HG03280 (cell line): ENCODE measurements around the gene TEAD1.
"Not testable (repeated sequence)": the region's sequence is repeated elsewhere in the genome, so short reads cannot be mapped to it uniquely, and the experiment has no call there.

Experiments
- ATAC-seq: cut with Tn5 transposase; IDR thresholded peaks from one replicate; pipeline ENCODE4 v1.9.1; 2021; ENCODE audit warnings: mild to moderate bottlenecking, moderate library complexity; ENCODE audit not compliant: unreplicated experiment

Gene TEAD1

GRCh38 chr11:12733091-12733490 is 58.9 kb downstream of the TEAD1 start:
- no peak for ATAC-seq

GRCh38 chr11:12734625-12735024 is 60.4 kb downstream of the TEAD1 start:
- no peak for ATAC-seq

- no peak for ATAC-seq
Observed at GRCh38 chr11:12735262-12735661, 61.0 kb downstream of the TEAD1 start.

- ATAC-seq = no peak
Observed at GRCh38 chr11:12737024-12737423, 62.8 kb downstream of the TEAD1 start.

GRCh38 chr11:12741671-12742216 is 67.5 kb downstream of the TEAD1 start:
- no peak for ATAC-seq

- ATAC-seq = no peak
Observed at GRCh38 chr11:12743834-12744449, 69.7 kb downstream of the TEAD1 start.

- ATAC-seq = no peak
Observed at GRCh38 chr11:12744826-12745502, 70.7 kb downstream of the TEAD1 start.

GRCh38 chr11:12745787-12746186 is 71.6 kb downstream of the TEAD1 start:
- ATAC-seq = no peak

GRCh38 chr11:12746593-12747097 is 72.4 kb downstream of the TEAD1 start:
- ATAC-seq = no peak

- no peak for ATAC-seq
Observed at GRCh38 chr11:12748561-12748960, 74.3 kb downstream of the TEAD1 start.

GRCh38 chr11:12749442-12749841 is 75.2 kb downstream of the TEAD1 start:
- ATAC-seq = no peak

GRCh38 chr11:12750181-12750580 is 76.0 kb downstream of the TEAD1 start:
- no peak for ATAC-seq

GRCh38 chr11:12752868-12753524 is 78.8 kb downstream of the TEAD1 start:
- ATAC-seq = no peak

- no peak for ATAC-seq
Observed at GRCh38 chr11:12754021-12754420, 79.8 kb downstream of the TEAD1 start.

- ATAC-seq = no peak
Observed at GRCh38 chr11:12754582-12755234, 80.5 kb downstream of the TEAD1 start.

- no peak for ATAC-seq
Observed at GRCh38 chr11:12755510-12756453, 81.6 kb downstream of the TEAD1 start.

GRCh38 chr11:12756454-12756806 is 82.2 kb downstream of the TEAD1 start:
- ATAC-seq = no peak

GRCh38 chr11:12756867-12757266 is 82.6 kb downstream of the TEAD1 start:
- ATAC-seq = no peak

GRCh38 chr11:12757416-12757815 is 83.2 kb downstream of the TEAD1 start:
- ATAC-seq = no peak

- not testable (repeated sequence) for ATAC-seq
Observed at GRCh38 chr11:12758117-12758516, 83.9 kb downstream of the TEAD1 start.
